ENCODE data around the gene SMLR1. TPM values are rescaled to one million over a fixed set of nuclear protein-coding genes. Genes with fewer than 3 reads are reported as not detected.
A peak's percentile ranks its signal among the peaks of the same experiment; 100 is the strongest.

The SMLR1 gene
- total and polyA plus RNA-seq, 9 of the 15 experiments (the other 6 are each of a cell fraction or from before 2014, with no cell fraction given), result not detected

DNA sequence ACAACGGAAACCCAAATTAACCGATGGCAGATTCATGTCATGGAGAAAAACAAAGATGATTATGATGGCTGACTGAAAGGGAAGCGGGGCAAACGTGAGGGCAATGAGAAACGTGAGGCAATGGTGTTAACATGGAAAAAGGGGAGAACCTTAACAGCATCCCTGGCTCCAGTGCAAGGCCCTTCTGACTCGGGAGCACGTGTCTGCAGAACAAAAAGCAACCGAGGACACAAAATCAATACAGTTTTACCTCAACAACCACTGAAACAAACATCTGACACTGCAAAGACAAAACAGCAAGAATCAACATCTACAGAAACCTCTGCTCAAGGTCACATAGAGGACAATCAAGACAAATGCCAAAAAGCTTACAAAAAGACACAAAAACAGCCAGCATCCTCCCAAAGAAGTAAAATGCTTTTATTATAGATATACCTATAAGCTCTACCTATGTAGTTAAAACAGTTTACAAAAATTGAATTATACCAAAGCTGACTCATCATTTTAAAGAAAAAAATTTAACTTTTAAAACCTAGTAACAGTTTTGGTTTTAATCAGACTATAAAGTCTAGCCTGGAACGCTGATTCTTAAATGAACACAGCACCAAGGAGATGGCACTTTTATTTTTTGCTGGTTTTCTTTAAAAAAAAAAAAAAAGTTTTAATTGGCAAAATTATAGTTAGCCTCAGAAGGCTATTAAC is 43.1 kb downstream of the SMLR1 start:
- no peak for ATAC-seq
- Histone ChIP-seq H3K36me3 (ENCODE audit: control insufficient read depth, insufficient read depth, low read length) (no peaks in the 10 kb centered on the region), H4K20me1 (replicated peaks; ENCODE audit: control insufficient read depth, insufficient read depth, low read length) (no peaks in the 10 kb centered on the region), H3K9me1 (ENCODE audit: control insufficient read depth, insufficient read depth, low read length) (no peaks in the 10 kb centered on the region), H3K79me2 (ENCODE audit: control insufficient read depth, insufficient read depth, low read length) (no peaks in the 10 kb centered on the region), H2AFZ (ENCODE audit: low read depth, low read length) (no peak overlapping the region), H3K4me1 (replicated peaks in 1 of 2; ENCODE audit: control insufficient read depth in 2 of 2, insufficient read depth in 2 of 2, low read length in 2 of 2) (no peaks in the 10 kb centered on the region), H3K9me3 (replicated peaks; ENCODE audit: control insufficient read depth, insufficient read depth, low read depth, low read length) (no peaks in the 10 kb centered on the region), H3K27me3 (ENCODE audit: control insufficient read depth in 2 of 2, insufficient read depth in 2 of 2, low read length in 2 of 2) (no peaks in the 10 kb centered on the region), H3K9ac (ENCODE audit: insufficient read depth in 1 of 2, low read depth in 2 of 2, low read length in 2 of 2) (no peak overlapping the region), H3K27ac (ENCODE audit: extremely low read depth, low read depth, low read length) (no peak overlapping the region), H3K4me2 (ENCODE audit: insufficient read depth, low read length) (no peak overlapping the region), H3K4me3 (no peak overlapping the region)
- ChIA-PET POLR2A (no interaction called here), CTCF (ENCODE audit: low intra/inter-chr PET ratio) (no interaction called here)
- WGBS (ENCODE audit: insufficient coverage, low coverage, missing lambda C conversion rate), result 25% methylated on average over 9 of the region's 9 CpGs
- TF ChIP-seq CXXC5 (CRISPR knock-in tag; IDR thresholded peaks at IDR 0.05), result no peak
- TF ChIP-seq ZNF23 (CRISPR knock-in tag; IDR thresholded peaks at IDR 0.05), result no peak
- peak; percentile 69; the same call in 1 of the 2 replicates for TF ChIP-seq MAFK (IDR thresholded peaks at IDR 0.05; ENCODE audit: low read length)
- no peak for TF ChIP-seq ZNF584 (CRISPR knock-in tag; IDR thresholded peaks at IDR 0.05; ENCODE audit: low read depth)
- peak; percentile 88 for TF ChIP-seq ZNF316 (IDR thresholded peaks at IDR 0.05)
- TF ChIP-seq POLR3G (IDR thresholded peaks at IDR 0.05; ENCODE audit: extremely low read depth, insufficient read length, insufficient replicate concordance), result no peak
- TF ChIP-seq MAFG (tag; conservative IDR thresholded peaks at IDR 0.05), result peak; percentile 60; the same call in 1 of the 2 replicates
- no peak for TF ChIP-seq SMARCB1 (IDR thresholded peaks at IDR 0.05; ENCODE audit: insufficient read length, low read depth)
- no peak for TF ChIP-seq SLC30A9 (CRISPR knock-in tag; IDR thresholded peaks at IDR 0.05)
- no peak for TF ChIP-seq MCM7 (IDR thresholded peaks at IDR 0.05)
- TF ChIP-seq C11orf30 (IDR thresholded peaks at IDR 0.05; ENCODE audit: low read depth), result peak; percentile 73
- TF ChIP-seq, protein P1, sequence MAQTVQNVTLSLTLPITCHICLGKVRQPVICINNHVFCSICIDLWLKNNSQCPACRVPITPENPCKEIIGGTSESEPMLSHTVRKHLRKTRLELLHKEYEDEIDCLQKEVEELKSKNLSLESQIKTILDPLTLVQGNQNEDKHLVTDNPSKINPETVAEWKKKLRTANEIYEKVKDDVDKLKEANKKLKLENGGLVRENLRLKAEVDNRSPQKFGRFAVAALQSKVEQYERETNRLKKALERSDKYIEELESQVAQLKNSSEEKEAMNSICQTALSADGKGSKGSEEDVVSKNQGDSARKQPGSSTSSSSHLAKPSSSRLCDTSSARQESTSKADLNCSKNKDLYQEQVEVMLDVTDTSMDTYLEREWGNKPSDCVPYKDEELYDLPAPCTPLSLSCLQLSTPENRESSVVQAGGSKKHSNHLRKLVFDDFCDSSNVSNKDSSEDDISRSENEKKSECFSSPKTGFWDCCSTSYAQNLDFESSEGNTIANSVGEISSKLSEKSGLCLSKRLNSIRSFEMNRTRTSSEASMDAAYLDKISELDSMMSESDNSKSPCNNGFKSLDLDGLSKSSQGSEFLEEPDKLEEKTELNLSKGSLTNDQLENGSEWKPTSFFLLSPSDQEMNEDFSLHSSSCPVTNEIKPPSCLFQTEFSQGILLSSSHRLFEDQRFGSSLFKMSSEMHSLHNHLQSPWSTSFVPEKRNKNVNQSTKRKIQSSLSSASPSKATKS (CRISPR knock-in tag; IDR thresholded peaks at IDR 0.05), result no peak
- TF ChIP-seq MAFF (IDR thresholded peaks at IDR 0.05; ENCODE audit: low read length), result peak; percentile 53; the same call in 1 of the 2 replicates
- BruUV-seq (replicated peaks), result no TSS peak
- intact Hi-C loops (cut with micrococcal nuclease), result no loop called here
- no peak for FAIRE-seq
- DNase-seq (ENCODE audit: extremely low read depth in 1 of 4, low spot score in 3 of 4), result no peak
- in situ Hi-C loops (cut with MboI), result no loop called here

All from K562 (cell line).